NCI-H1694 treated with DMSO at 0.1 percent for 48 hours (cell line): ENCODE results near the gene ADCY5.
A peak's percentile ranks its signal among the peaks of the same experiment; 100 is the strongest.

Experiments
- DNase-seq: peaks from one replicate; lab custom pipeline; 2025; lab: John Stamatoyannopoulos, UW

The ADCY5 gene

DNA sequence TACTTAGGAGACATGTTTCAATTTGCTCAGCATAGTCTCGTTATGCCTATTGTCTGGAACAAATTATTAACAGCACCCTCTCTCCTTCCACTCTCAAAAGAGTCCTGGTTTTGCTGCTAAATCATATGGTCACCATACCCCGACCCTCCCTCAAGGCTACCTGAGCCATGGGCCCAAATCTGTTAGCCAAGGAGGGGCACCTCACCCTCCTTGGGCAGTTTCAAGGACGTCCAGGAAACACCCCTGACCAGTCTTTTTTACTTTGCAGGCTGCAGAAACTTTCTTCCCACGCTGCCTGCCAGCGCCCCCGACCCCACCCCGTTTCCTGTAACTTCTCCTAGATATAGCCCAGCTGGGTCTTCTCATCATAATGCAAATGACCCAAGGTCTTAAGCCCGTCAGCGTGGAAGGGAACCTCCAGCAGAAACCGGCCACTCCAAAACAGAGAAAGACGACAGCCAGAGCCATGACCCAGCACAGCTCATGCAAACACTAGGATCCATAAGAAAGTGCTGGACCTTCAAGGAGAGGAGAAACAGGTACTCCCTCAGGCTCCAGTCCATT, 62.3 kb downstream of the ADCY5 start:
- no peak for DNase-seq

DNA sequence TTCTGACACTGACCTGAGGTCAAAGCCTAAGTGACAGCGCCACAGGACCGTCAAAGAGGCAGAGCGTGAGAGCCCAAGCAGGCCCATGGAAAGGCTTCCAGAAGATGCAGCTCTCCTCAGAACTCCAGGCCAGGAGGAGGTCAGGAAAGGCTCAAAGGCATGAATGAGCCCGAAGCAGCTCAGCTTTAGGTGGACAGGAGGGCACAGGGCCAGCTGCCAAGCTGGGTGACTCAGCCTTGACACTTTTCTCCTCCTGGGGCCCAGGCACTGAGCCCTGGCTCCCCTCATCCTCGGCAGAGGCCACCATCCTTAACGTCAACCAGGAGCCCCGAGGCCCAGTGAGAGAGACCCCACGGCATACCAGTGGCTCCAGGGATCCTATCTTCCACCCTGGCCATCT, 62.9 kb downstream of the ADCY5 start:
- no peak for DNase-seq

DNA sequence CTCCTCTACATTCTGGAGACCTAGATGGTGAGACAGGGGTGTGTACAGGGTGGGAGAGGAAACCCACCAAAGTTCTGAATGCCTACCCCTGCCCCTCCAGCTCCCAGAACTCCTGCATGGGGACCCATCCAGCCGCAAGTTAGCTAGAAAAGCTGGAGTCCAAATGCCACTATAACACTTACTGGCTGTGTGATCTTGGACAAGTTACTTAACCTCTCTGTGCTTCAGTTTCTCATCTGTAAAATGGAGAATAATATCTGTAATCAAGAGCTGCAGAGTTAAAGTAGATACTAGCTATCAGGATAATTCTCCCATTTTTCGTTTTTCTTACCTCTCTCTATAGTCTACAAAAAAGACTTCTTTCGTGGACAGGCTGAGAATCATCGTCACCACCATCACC, 63.4 kb downstream of the ADCY5 start:
- no peak for DNase-seq

DNA sequence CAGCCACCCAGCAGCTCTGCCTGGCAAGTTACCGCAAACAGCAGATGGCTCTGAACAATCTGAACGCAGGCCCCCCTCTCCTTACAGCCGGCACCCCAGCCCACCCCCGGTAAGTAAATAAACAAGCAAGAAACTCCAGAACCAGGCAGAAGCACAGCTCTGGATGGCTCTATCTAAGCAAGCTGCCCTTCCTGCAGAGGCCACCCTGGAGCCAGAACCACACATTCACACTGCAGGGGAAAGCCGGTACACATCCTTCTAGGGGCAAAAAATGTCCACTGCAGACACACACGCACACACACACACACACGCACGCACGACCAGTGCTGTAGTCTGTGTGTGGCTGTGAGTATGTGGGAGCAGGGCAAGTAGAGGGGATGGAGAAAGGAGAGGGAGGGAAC, 63.9 kb downstream of the ADCY5 start:
- peak; percentile 86 for DNase-seq

DNA sequence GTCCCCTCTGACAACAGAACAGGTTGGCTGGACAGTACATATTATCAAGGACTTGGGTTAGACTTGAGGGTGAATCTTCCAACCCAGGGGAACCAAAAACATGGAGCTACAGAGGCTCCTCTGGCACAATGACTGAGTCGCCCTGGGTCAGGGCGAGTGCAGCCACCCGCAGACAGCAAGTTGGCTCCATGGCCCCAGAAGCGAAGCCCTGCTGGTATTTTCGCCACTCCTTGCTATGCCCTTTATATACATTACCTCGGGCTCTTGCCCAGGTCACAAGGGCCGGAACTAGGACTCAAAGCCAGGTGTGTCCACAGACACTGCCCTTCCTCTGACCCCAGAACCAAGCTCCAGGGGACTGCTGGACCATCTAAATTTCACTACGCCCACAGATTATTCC, 64.6 kb downstream of the ADCY5 start:
- no peak for DNase-seq

DNA sequence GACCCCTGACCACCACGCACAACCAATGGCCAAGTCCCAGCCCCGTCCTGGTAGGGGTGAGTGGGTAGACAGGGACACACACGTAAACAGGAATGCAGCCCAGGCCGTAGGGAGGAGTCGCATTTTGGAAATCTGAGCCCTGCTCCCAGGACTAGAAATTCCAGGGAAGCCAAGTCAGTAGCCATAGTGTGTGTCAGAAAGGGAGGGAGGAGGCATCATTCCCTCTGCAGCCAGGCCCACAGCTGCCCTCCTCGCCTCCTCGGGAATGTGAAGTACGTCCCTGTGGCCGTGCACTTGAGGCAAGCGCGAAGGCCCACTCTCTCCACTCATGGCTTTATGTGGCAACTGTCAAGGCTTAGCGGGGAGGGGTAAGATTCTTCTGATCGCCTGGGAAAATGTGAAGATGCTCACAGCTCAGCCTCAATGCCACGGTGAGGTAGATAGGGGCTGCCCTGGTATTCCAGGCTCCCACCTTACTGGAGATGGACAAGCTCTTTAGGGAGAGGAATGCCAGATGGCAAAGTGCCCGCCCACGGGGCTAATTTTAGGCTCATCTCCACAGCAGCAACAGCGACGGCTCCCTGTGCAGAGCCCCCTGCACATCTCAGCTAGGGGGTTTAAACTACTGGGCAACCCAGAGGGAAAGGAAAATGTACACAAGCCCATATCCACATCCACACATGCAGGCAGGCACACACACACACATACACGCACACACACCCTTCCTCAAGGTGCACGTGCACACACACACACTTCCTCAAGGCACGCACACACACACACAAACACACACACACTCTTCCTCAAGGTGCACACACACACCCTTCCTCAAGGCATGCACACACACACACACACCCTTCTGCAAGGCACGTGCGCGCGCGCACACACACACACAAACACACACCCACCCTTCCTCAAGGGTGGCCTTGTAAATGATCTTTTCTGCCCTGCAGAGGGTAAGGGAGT, 65.5 kb downstream of the ADCY5 start:
- DNase-seq = peak; percentile 35

DNA sequence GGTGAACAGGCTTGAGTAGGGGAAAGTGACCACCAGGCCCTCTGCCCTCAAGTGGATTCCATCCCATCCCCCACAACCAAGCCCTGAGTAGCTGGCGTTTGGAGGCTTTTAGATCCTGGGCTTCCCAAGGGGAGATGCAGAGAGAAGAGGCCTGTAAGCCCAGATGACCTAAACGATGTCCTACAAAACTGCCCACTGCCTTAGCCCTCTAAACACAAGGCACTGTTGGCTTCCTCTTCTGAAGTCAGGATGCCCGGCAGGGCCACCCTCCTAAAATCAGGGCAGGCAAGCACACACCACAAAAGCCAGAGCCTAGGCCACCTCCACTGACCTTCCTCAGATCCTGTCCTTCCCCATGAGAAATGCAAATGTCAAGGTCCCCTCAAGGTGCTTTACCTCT, 68.6 kb downstream of the ADCY5 start:
- DNase-seq = no peak

DNA sequence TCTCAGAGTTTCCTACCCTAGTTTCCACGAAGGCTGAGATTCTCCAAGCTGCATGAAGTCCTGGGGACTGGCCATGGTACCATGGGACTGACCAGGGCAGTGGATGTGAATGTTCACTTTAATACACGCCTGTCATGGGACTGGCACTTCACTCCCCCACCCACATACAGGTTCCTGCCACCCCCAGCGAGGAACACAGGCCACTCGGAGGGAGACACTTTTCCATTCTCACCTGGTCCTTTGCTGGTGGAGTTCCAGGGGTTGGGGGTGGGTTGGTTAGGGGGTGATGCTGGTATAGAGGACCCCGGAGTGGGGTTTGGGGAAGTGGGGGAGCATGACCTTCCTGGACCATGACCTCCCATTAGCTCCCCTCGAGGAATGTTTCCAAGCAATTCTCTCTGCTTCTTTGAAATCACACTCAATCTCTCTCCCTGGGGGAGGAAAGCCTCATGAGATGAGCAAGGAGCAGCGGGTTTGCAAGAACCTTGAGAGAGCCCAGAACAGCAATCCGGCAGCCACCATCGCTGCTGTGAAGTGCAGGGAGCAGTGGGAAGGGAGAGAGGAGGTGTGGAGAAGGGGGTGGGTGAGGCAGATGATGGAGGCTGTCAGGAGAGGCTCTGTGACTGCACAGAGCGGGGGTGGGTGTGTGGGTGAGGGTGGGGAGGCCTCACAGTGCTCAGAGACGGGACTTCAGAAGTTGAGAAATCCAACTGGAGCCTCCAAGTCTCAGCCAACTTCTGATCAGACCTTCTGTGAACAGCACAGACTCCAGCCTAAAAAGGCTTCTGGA, 69.7 kb downstream of the ADCY5 start:
- no peak for DNase-seq

DNA sequence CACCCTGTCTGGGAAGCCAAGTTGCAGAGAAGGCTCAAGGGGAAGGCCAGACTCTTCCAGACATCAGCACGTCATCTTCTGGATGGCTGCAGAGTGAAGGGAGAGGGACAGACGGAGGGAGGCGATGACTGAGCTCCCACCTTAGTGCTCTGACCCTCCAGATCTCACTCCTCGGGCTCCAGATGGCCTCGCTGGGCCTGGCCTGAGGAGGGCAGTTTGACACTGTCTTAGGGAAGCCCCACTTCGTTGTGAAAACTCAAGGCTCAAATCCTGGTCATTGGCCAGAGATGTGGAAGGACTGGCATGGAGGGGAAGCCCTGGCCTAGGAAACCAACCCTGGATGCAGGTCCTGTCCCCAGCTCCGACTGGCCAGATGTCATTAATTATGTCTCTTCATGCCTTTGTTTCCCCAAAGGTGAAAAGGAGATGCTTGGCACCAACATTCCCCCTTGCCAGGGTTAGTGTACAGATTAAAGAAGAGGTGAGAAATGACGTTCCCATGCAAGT, 70.4 kb downstream of the ADCY5 start:
- no peak for DNase-seq

DNA sequence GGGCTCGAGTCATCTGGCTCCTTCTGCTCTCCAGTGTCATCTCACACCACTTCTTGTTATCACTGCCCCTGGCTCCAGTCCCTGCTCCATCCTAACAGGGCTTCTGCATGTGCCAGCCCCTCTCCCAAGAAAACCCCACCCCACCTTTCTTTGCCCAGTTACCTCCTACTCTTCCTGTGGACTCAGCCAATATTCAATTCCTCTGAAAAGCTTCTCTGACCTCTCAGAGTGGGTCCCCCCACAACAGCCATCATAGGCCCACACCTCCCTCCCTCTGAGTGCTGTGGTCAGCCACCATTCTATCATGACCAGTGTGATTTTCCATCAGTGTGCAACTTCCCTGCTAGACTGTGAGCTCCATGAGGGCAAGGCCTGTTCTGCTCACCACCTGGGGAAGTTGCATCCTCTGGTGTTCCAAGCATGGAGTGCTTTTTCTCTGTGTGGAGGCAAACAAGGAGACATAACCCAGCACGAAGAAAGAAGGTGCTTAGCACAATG, 71.6 kb downstream of the ADCY5 start:
- no peak for DNase-seq

DNA sequence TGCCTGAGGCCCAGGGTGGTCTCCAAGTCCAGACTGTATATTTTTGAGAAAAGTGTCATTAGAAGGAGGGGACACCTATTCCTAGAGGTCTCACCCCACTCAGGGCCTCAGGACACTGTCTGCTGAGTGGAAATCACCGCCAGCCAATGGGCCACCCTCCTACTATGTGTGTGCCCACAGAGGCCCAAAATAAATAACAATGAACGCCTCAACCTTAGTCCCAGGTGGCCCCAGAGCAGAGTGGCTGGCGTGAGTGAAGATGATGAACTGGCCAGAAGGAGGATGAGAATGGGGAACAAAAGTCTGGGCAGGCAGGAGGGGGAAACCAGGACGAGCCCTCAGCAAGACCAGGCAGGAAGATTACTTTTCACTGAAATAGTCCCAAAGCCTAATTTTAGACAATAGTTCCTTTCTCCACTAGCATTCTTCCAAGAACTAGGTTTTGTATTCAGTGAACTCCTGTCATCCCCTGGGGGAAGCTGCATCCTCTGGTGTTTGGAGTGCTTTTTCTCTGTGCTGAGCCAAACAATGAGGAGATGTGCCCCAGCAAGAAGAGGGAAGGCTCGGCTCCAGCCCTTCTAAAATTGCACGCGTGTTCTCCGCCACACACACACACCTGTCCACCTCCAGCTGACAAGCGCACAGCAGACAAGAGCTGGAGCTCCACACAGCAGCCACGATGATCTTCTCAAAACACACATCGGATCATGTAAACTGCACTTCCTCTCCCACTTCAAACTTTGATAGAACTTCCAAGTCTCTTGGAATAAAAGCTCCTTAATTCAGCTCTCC, 72.2 kb downstream of the ADCY5 start:
- no peak for DNase-seq

DNA sequence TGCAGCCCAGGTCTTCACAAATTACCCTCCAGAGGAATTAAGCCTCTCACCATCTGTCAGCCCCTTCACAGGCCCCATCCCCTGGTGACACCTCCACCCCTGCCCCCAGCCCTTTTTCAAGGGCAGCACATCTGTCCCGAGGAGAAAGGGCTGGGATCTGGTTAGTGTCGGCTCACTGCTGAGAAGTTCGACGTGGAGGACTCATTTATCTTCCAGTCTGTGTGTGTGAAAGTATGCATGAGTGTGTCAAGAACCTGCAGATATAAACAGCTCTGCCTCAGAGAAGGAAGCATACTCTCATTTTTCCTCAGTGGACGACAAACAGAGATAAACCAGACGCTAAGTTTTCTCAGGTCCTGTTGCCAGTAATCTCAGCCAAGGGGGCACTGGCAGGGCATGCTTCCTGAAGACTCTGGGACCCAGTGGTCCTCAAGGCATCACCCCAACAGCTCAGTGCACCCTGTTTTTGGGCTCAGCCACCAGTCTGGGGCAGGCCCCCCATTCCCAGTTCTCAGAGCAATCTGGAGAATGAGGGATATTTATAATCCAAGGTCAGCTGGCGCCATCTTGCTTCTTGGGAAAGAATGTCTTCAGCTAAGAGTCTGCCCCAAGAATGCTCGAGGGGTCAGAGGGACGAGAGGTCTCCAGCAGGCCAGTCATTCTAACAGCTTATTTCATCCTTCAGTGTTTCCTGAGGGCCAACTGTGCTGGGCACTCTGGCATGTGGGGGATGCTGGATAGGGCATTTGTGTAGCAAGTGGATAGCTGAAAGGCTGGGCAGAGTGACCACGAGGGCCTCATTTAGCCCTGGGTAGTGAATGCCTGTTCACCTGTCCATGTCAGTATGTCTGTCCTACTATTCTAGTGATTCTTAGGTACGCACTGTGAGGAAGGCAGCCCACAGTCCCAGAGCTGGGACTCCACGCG, 73.6 kb downstream of the ADCY5 start:
- no peak for DNase-seq

DNA sequence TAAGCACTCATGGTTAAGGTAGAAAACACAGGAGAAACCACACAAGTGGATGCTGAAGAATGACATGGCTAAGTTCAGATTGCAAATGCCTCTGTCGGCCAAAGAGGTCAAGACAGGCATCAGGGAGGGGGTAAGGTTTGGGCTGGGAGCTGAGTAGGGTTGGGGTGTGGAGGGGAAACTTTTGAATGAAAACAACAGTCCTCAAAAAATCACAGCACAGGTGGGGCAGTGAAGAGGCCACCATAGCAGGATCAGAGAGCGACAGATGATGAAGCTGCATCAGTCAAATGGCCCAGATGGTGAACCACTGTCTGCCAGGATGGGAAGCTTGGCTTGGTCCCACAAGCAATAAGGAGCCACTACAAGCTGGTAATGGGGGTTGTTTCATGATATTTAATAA, 74.9 kb downstream of the ADCY5 start:
- DNase-seq = peak; percentile 98

DNA sequence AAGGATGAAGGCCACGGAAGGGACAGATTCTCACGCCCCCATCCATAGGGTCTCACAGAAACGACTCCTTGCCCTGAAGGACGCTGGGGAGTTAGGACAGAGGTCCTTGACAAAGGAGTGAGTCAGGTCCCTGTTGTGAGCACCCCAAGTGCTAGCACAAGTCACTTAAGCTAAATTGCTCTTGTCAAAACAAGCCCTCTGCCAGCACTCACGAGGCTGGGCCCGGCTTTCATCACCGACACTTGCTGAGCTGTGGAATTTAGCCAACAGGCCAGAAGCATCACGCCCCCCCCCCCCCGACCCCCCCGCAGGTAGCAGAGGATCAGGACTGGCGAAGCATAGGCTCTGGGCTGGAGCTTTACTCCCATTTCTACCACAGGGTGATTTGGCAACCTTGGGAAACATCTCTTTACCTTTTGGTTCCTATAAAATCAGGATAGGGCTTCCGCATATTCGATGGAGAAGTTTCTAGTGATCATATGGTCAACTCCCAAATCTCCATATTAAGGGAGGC, 75.4 kb downstream of the ADCY5 start:
- DNase-seq = peak; percentile 41

DNA sequence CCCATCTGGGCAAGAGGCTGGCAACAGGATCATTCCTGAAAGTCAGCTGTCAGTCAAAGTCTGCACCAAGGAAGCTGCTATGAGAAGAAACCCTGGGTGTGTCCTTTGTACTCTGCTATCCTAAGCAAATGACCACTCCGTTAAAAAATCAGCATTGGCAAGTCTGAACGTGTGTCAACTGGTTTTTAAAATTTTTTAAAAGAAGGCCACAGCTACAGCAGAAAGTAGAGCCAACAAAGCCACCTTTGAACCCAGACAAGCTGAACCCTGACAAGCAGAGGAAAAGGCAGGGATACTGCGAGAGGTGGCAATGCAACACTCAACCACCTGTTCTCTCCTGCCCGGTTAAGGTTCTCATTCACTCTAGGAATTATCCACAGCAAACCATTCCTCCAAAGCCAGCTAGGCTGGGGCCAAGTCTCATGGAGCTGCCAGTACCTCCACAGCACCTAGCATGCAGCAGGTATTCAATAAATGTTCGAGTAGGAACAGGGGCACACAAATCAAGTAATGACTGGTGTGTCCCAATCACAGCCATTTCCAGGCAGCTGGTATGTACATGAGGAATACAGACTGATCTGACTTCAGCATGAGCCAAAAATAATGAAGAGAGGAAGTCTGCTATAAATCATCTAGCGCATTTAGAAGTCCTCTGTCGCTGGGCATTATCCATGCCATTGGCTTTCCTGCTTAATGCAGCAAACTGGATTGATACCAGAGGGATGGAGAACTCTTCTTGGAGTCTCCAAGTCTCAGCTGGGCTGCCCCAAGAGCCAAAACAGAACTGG, 76.0 kb downstream of the ADCY5 start:
- DNase-seq = peak; percentile 78

DNA sequence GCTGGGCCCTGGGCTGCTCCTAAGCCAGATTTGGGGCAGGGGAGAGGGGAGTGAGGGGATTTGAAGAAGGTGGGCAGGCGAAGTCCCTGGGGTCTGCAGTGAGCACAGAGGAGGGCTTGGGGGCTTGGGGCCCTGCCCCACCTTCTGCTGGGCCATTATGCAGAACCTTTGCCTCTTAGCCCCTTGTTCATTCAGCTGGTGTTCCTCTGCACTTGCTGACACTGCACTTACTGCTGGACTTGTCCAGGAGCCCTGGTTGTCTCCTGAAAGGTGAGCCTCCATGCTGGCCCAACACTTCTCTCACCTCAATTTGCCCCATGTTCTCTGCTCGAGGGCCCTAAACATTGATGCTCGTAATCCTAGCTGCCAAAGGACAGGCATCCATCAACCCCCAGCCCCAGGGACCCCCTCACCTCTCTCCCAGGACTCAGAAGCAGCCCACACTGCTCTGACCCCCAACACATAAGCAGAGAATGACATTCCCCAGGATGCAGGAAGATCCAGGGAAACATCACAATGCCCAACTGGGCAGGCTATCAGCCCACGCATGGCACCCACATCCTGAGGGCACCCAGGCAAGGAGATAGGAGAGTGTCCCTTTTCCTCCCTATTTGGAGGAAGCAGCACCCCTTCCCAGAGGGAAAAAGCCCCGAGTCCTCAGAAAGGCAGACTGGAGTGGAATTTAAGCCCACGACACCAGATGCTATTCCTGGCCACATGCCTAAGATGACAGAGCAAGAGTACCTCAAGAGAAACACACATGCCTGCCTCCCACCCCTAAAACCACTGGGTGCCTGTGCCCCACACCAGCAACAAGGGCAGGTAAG, 76.8 kb downstream of the ADCY5 start:
- DNase-seq = peak; percentile 6

DNA sequence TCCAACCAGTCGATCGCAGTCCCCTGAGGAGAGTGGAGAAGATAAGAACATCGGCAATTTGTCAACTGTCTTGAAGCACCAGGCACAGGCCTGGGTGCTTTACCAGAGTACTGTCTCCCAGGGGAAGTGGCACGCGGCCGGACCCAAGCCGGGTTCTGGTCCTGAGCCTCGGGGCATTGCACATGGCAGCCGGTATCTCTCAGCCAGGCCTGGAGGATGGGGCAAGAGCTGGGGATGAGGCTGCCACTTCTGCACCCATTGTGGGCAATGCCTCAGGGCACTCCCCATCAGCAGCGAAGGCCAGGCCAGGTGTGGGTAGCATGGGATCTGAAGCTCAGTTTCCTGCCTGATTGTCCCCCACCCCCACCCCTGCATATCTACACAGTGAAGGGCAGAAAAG, 77.5 kb downstream of the ADCY5 start:
- no peak for DNase-seq

DNA sequence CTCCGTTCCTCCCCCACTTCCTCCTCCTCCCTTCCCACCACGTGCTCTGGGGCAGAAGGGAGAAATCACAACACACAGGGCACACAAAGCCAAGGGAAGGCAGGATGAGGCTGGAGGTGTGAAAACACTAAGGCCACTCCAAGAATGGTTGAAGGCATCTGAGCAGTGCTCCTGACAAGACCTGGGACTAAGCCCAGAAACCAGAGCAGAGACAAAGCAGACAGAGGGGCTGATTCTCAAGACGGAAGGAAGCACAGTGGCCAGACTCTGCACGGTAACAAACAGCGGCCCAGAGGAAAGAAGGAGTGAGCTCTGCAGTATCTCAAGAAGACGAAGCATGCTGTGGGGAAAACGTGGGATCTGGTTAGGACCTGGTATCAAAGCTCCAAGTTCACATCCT, 78.1 kb downstream of the ADCY5 start:
- DNase-seq = no peak

DNA sequence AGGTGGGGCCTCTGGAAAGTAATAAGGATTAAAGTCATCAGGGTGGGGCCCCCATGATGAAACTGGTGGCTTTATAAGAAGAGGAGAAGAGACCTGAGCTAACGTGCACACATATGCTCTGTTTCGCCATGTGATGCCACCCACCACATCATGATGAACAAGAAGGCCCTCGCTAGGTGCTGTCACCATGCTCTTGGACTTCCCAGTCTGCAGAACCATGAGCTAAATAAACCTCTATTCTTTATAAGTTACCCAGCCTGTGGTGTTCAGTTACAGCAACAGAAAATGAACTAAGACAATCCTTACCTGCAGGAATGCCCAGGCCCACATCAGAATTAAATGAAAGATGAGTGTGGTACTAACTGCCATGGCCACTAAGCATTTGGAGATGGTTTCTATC, 79.8 kb downstream of the ADCY5 start:
- DNase-seq = no peak
